ENCODE measurements around the gene METTL26.

The METTL26 gene

DNA sequence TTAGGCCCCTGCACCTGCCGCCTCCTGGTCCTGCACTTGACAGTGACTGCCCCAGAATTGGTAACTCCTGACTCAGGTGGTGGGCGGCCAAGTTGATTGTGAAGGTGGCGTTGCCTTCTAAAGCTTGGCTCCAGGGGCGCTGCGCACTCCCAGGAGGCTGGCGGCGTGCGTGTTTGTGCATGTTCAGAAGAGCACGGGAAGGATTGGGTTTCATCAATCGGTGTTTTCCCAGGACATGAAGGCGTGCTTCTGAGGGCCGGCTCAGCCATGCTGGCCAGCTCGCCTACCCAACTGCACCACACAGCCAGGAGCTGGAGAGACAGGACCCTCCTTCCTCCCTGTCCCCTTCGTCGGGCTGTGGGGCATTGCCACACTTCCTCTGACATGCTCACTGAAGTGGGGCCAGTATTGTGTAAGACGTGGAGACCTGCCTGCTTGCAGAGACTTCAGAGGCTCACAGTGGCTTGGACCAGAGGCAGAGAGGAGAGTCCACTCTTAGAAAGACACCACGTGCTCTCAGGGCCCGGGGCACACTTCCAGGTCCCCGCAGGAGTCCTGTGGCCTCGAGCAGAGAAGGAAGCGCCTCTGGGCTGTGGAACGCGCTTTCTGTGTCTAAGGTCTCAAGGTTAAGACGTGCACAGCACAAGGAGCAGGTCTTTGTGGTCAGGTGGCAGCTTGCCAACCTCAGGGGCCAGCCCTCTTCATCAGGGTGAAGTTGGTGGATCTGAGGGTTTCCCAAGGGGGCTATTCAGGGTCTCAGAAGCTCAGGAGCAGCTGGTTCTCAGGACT is 43.4 kb downstream of the METTL26 start:
- TF ChIP-seq, protein P1, sequence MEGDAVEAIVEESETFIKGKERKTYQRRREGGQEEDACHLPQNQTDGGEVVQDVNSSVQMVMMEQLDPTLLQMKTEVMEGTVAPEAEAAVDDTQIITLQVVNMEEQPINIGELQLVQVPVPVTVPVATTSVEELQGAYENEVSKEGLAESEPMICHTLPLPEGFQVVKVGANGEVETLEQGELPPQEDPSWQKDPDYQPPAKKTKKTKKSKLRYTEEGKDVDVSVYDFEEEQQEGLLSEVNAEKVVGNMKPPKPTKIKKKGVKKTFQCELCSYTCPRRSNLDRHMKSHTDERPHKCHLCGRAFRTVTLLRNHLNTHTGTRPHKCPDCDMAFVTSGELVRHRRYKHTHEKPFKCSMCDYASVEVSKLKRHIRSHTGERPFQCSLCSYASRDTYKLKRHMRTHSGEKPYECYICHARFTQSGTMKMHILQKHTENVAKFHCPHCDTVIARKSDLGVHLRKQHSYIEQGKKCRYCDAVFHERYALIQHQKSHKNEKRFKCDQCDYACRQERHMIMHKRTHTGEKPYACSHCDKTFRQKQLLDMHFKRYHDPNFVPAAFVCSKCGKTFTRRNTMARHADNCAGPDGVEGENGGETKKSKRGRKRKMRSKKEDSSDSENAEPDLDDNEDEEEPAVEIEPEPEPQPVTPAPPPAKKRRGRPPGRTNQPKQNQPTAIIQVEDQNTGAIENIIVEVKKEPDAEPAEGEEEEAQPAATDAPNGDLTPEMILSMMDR (conservative IDR thresholded peaks at IDR 0.05): no peak
- H3K27ac ChIP-seq: peak overlapping the region; percentile 76

- peak overlapping the region; percentile 76 for H3K27ac ChIP-seq
Measured at GRCh38 chr16:591892-592517, 44.1 kb downstream of the METTL26 start.

DNA sequence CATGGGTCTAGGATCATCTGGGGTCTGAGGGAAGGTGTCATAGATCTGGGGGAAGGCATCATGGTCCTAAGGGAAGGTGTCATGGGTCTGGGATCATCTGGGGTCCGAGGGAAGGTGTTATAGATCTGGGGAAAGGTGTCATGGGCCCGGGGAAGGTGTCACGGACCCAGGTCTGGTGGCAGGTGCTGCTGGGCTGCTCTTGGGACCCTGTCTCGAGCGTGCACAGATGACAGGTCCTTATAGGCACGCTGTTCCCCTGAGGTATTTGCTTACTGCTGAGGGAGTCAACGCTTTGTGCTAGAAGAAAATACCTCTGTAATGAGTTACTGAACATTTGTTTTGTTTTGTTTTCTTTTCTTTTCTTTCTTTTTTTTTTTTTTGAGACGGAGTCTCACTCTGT is 44.9 kb downstream of the METTL26 start:
- TF ChIP-seq, protein P1 (conservative IDR thresholded peaks at IDR 0.05): no peak
- peak overlapping the region; percentile 76; the same call in 1 of the 2 replicates for H3K27ac ChIP-seq

More at GRCh38 chr16:591892-592517, 44.1 kb downstream of the METTL26 start:
- TF ChIP-seq, protein P1 (conservative IDR thresholded peaks at IDR 0.05): no peak

- peak overlapping the region; percentile 94 for H3K27ac ChIP-seq
Measured at GRCh38 chr16:590815-591200, 45.3 kb downstream of the METTL26 start.

DNA sequence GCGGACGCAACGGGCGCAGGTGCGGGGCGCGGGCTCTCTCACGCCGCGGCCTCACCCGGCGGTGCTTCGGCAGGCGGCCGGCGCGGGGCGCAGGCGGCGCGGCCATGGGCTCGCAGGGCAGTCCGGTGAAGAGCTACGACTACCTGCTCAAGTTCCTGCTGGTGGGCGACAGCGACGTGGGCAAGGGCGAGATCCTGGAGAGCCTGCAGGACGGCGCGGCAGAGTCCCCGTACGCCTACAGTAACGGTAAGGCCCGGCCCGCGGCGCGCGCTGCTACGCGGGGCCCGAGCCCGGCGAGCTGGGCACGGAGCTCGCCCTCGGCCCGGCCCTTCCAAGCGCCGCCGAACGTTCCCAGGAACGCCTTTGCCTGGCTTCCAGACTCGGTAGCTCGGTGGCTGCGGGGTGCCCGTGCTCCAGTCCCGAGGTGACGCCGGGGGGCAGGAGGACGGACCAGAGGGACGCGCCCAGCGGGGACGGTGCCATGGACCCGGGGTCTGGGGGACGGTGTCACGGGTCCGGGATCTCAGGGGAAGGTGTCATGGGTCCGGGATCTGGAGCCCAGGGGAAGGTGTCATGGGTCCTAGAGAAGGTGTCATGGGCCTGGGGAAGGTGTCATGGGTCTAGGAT is 45.8 kb downstream of the METTL26 start:
- H3K27ac ChIP-seq: peak overlapping the region; percentile 94
- TF ChIP-seq, protein P1 (conservative IDR thresholded peaks at IDR 0.05): 0 out of 2 replicates have a peak, but pooled peaks have one; percentile 6

More at GRCh38 chr16:590815-591200, 45.3 kb downstream of the METTL26 start:
- TF ChIP-seq, protein P1 (conservative IDR thresholded peaks at IDR 0.05): no peak

GRCh38 chr16:589658-590187 is 46.4 kb downstream of the METTL26 start, which contains the start of gene RAB40C:
TSS of gene RAB40C (plus strand) at chr16:590066. CDS start at chr16:590292, 226 bp downstream.
- TF ChIP-seq, protein P1 (conservative IDR thresholded peaks at IDR 0.05): no peak
- peak within 1 kb of the TSS; percentile 94 for H3K27ac ChIP-seq
